RWPE1 (cell line): ENCODE measurements around the gene BRD9.
A peak's percentile ranks its signal among the peaks of the same experiment; 100 is the strongest.
"Not testable (repeated sequence)": the region's sequence is repeated elsewhere in the genome, so short reads cannot be mapped to it uniquely, and the experiment has no call there.

ENCODE experiments used
- CTCF ChIA-PET: fragments of 350-600 bp; sonication (Branson Sonifier 250); formaldehyde crosslinking; extraction: SDS; loops from one replicate; lab custom pipeline; 2021; lab: Yijun Ruan, JAX
- POLR2A ChIA-PET: fragments of 400-600 bp; formaldehyde crosslinking; extraction: SDS; loops from one replicate; lab custom pipeline; 2020; ENCODE audit warnings: antibody characterized with exemption; ENCODE audit not compliant: low non-redundant PET; lab: Yijun Ruan, JAX
- DNase-seq: peaks from one replicate; pipeline ENCODE4 v3.0.0; 2012; ENCODE audit warnings: low spot score
- H3K27ac ChIP-seq: fragments of 450-650 bp; 2 replicates; pipeline ENCODE4 v1.5.1; 2017
- CTCF ChIP-seq: fragments of 450-650 bp; conservative IDR thresholded peaks from 2 replicates; pipeline ENCODE4 v1.5.1; 2017; ENCODE audit warnings: low read depth, mild to moderate bottlenecking

BRD9 gene

GRCh38 chr5:922436-923280 is 30.1 kb upstream of the BRD9 start:
- POLR2A ChIA-PET = no interaction called here
- DNase-seq = no peak
- CTCF ChIA-PET = interaction anchor here (0.6 to 1.5 kb wide), 7 partner anchors 10 to 731 kb away, joined by 3 to 6 read pairs (median 3); no protein-coding TSS in a partner anchor
- no peak for TF ChIP-seq CTCF
- H3K27ac ChIP-seq = no peak overlapping the region

- ChIA-PET CTCF (interaction anchor here (0.5 to 1.5 kb wide), 7 partner anchors 11 to 246 kb away, joined by 3 to 6 read pairs (median 3); no protein-coding TSS in a partner anchor), POLR2A (no interaction called here)
- no peak for TF ChIP-seq CTCF
- H3K27ac ChIP-seq = no peak overlapping the region
- DNase-seq = no peak
Observed at GRCh38 chr5:921456-922435, 29.1 kb upstream of the BRD9 start.

GRCh38 chr5:920321-920720 is 27.7 kb upstream of the BRD9 start:
- no peak for DNase-seq
- CTCF ChIA-PET = interaction anchor here (0.6 to 0.7 kb wide), 2 partner anchors 240 to 254 kb away, joined by 3 to 6 read pairs; no protein-coding TSS in a partner anchor
- POLR2A ChIA-PET = no interaction called here
- H3K27ac ChIP-seq = no peak overlapping the region
- TF ChIP-seq CTCF = no peak

GRCh38 chr5:919356-920000 is 26.9 kb upstream of the BRD9 start:
- ChIA-PET POLR2A (no interaction called here), CTCF (interaction anchor here (0.7 to 1.4 kb wide), 2 partner anchors 241 to 248 kb away, joined by 3 to 6 read pairs; no protein-coding TSS in a partner anchor)
- TF ChIP-seq CTCF = no peak
- 0 out of 2 replicates have a peak overlapping the region, but pooled peaks have one; percentile 7 for H3K27ac ChIP-seq
- no peak for DNase-seq

- H3K27ac ChIP-seq, POLR2A ChIA-PET: not testable (repeated sequence)
Observed at GRCh38 chr5:918717-919116, 26.1 kb upstream of the BRD9 start.

GRCh38 chr5:916441-917293 is 24.1 kb upstream of the BRD9 start:
- DNase-seq = no peak
- ChIA-PET CTCF (interaction anchor here (1.5 kb wide), 1 partner anchor 258 kb away, joined by 4 read pairs; no protein-coding TSS in a partner anchor), POLR2A (no interaction called here)
- no peak for TF ChIP-seq CTCF
- H3K27ac ChIP-seq = no peak overlapping the region

More at GRCh38 chr5:918717-919116, 26.1 kb upstream of the BRD9 start:
- CTCF ChIA-PET = interaction anchor here (1.2 to 1.4 kb wide), 2 partner anchors 249 to 255 kb away, joined by 3 to 5 read pairs; no protein-coding TSS in a partner anchor
- DNase-seq = not testable (repeated sequence)
